Osteocyte (in vitro differentiated cells): ENCODE measurements around the gene XIRP2. TPM values are rescaled to one million over a fixed set of nuclear protein-coding genes. Genes with fewer than 3 reads are reported as not detected.
"Not testable (repeated sequence)": the region's sequence is repeated elsewhere in the genome, so short reads cannot be mapped to it uniquely, and the experiment has no call there.

Experiments used
- DNase-seq: peaks from one replicate; pipeline ENCODE4 v3.0.0; 2021; ENCODE audit warnings: mixed read lengths; ENCODE audit not compliant: unreplicated experiment; ENCODE audit errors: extremely low spot score
- H3K27ac Mint-ChIP-seq: one replicate; pipeline ENCODE4 v1.8.0; 2021; ENCODE audit warnings: mild to moderate bottlenecking, mixed read lengths; ENCODE audit not compliant: unreplicated experiment
- H3K27me3 Mint-ChIP-seq: one replicate; pipeline ENCODE4 v1.8.0; 2021; ENCODE audit warnings: mixed read lengths; ENCODE audit not compliant: unreplicated experiment
- H3K36me3 Mint-ChIP-seq: one replicate; pipeline ENCODE4 v1.8.0; 2021; ENCODE audit warnings: mixed read lengths; ENCODE audit not compliant: unreplicated experiment
- H3K4me1 Mint-ChIP-seq: one replicate; pipeline ENCODE4 v1.8.0; 2021; ENCODE audit warnings: mixed read lengths; ENCODE audit not compliant: unreplicated experiment
- H3K4me3 Mint-ChIP-seq: one replicate; pipeline ENCODE4 v1.8.0; 2021; ENCODE audit warnings: mild to moderate bottlenecking, moderate library complexity, mixed read lengths; ENCODE audit not compliant: unreplicated experiment
- H3K9me3 Mint-ChIP-seq: one replicate; pipeline ENCODE4 v1.8.0; 2021; ENCODE audit warnings: mixed read lengths; ENCODE audit not compliant: unreplicated experiment
- CTCF ChIP-seq: fragments of 200-600 bp; sonication (generic); IDR thresholded peaks from 2 replicates; pipeline ENCODE4 v1.5.0; 2021; ENCODE audit warnings: antibody characterized with exemption, mild to moderate bottlenecking, moderate library complexity
- total RNA-seq: library from RNA; stranded (reverse); gene quantifications from 2 replicates; pipeline ENCODE4 v1.2.1, GENCODE V29; 2021

Gene XIRP2
- total RNA-seq, 1 donor from 2014 or later: 0.08 TPM

GRCh38 chr2:167104691-167105090 is 216.4 kb downstream of the XIRP2 start:
- no peak overlapping the region for H3K27ac Mint-ChIP-seq
- no peaks in the 10 kb centered on the region for H3K27me3 Mint-ChIP-seq
- H3K36me3 Mint-ChIP-seq: no peaks in the 10 kb centered on the region
- peaks cover 4% of the 10 kb centered on the region for H3K9me3 Mint-ChIP-seq
- H3K4me3 Mint-ChIP-seq: no peak overlapping the region
- H3K4me1 Mint-ChIP-seq: peaks cover 5% of the 10 kb centered on the region
- no peak for TF ChIP-seq CTCF
- DNase-seq: no peak

- DNase-seq, H3K4me1 Mint-ChIP-seq, H3K36me3 Mint-ChIP-seq, H3K4me3 Mint-ChIP-seq, H3K9me3 Mint-ChIP-seq, H3K27ac Mint-ChIP-seq: not testable (repeated sequence)
- peaks cover 10% of the 10 kb centered on the region for H3K27me3 Mint-ChIP-seq
Observed at GRCh38 chr2:167109682-167110081, 221.4 kb downstream of the XIRP2 start.

GRCh38 chr2:167110345-167110744 is 222.1 kb downstream of the XIRP2 start:
- H3K27ac Mint-ChIP-seq: no peak overlapping the region
- TF ChIP-seq CTCF: no peak
- no peak overlapping the region for H3K4me3 Mint-ChIP-seq
- peaks cover 13% of the 10 kb centered on the region for H3K27me3 Mint-ChIP-seq
- H3K9me3 Mint-ChIP-seq: peaks cover 7% of the 10 kb centered on the region
- peaks cover 2% of the 10 kb centered on the region for H3K4me1 Mint-ChIP-seq
- H3K36me3 Mint-ChIP-seq: no peaks in the 10 kb centered on the region
- no peak for DNase-seq

- Mint-ChIP-seq H3K27ac (no peak overlapping the region), H3K36me3 (no peaks in the 10 kb centered on the region), H3K4me3 (no peak overlapping the region), H3K27me3 (peaks cover 13% of the 10 kb centered on the region), H3K4me1 (peaks cover 2% of the 10 kb centered on the region), H3K9me3 (peaks cover 4% of the 10 kb centered on the region)
- no peak for TF ChIP-seq CTCF
- DNase-seq: no peak
Observed at GRCh38 chr2:167114018-167114417, 225.7 kb downstream of the XIRP2 start.

- no peak for TF ChIP-seq CTCF
- Mint-ChIP-seq H3K27me3 (peaks cover 15% of the 10 kb centered on the region), H3K27ac (no peak overlapping the region), H3K36me3 (no peaks in the 10 kb centered on the region), H3K4me3 (no peak overlapping the region), H3K4me1 (no peaks in the 10 kb centered on the region), H3K9me3 (peaks cover 4% of the 10 kb centered on the region)
- DNase-seq: no peak
Observed at GRCh38 chr2:167115541-167115940, 227.3 kb downstream of the XIRP2 start.

- no peak for DNase-seq
- no peak overlapping the region for H3K27ac Mint-ChIP-seq
- H3K4me3 Mint-ChIP-seq: no peak overlapping the region
- H3K4me1 Mint-ChIP-seq: peaks cover 1% of the 10 kb centered on the region
- TF ChIP-seq CTCF: no peak
- H3K27me3 Mint-ChIP-seq: peaks cover 11% of the 10 kb centered on the region
- no peaks in the 10 kb centered on the region for H3K36me3 Mint-ChIP-seq
- H3K9me3 Mint-ChIP-seq: no peaks in the 10 kb centered on the region
Observed at GRCh38 chr2:167122389-167122788, 234.1 kb downstream of the XIRP2 start.
